ENCODE data around the gene LGALS7B. TPM values are rescaled to one million over a fixed set of nuclear protein-coding genes. Genes with fewer than 3 reads are reported as not detected.
"Not testable (repeated sequence)": the region's sequence is repeated elsewhere in the genome, so short reads cannot be mapped to it uniquely, and the experiment has no call there.

LGALS7B gene
- total RNA-seq, 2 experiments from 2014 or later = not detected

DNA sequence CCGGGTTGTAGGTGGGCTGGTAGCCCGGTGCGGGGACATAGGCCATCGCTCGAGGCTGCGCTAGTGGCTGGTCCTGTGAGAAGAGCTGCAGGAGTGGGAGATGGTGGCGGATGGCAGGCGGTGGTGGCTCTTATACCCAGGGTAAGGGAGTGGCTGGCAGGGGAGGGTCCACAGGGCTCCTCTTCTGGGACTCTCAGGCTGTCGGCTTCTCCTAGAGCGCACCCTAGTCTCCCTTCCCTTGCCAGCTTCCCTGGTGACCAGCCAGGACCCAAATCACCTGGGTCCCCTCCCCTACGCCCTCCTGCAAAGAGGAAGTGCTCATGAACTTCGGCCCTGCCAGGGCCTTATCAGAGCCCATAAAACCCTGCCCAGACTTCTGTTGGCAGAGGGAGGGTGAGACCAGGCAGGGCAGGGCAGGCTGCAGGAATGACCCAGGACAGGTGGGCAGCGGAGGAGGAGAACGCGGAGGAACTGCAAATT lies 23.9 kb downstream of the LGALS7B start, which contains the start of gene LGALS4:
Gene LGALS4 (minus strand): TSS at position 105 of the 480 bp plus-strand sequence. CDS start 59 bp downstream, at position 46.
- BruUV-seq (replicated peaks) = no TSS peak
- no peak within 1 kb of the TSS for H3K4me2 ChIP-seq (ENCODE audit: low read length)
- no peaks in the 10 kb centered on the region for H3K9me2 ChIP-seq (ENCODE audit: insufficient read depth, low read length)
- no peaks in the 10 kb centered on the region for H4K20me1 ChIP-seq (ENCODE audit: insufficient read depth, low read length)
- DNase-seq (ENCODE audit: low spot score) = no peak
- no peaks in the 10 kb centered on the region for H3K9me3 ChIP-seq (ENCODE audit: low read length)
- TF ChIP-seq EZH2phosphoT487 (IDR thresholded peaks at IDR 0.05; ENCODE audit: borderline replicate concordance, low read depth, low read length) = no peak
- no peak for TF ChIP-seq CTCF (conservative IDR thresholded peaks at IDR 0.05; ENCODE audit: low read length)
- no peak within 1 kb of the TSS for H3K4me3 ChIP-seq (ENCODE audit: low read depth, low read length, poor library complexity, severe bottlenecking)
- no peak within 1 kb of the TSS for H3K27ac ChIP-seq (ENCODE audit: low read depth, low read length, poor library complexity, severe bottlenecking)
- POLR2A ChIA-PET = no interaction called here
- H3K4me1 ChIP-seq (ENCODE audit: insufficient read depth, low read length, poor library complexity, severe bottlenecking) = no peaks in the 10 kb centered on the region
- no peaks in the 10 kb centered on the region for H3K79me2 ChIP-seq (ENCODE audit: insufficient read depth, low read depth, low read length)
- intact Hi-C loops (cut with micrococcal nuclease; ENCODE audit: unreplicated experiment) = no loop called here
- no peak within 1 kb of the TSS for H2AFZ ChIP-seq (ENCODE audit: low read length)
- H3K36me3 ChIP-seq (ENCODE audit: insufficient read depth, low read length) = 0 out of 2 replicates have a peak, but pooled peaks cover 9% of the 10 kb centered on the region
- CTCF ChIA-PET (ENCODE audit: unreplicated experiment) = no interaction called here

GRCh38 chr19:38813323-38813722 lies 24.3 kb downstream of the LGALS7B start:
- POLR2A ChIA-PET = interaction anchor here (0.5 kb wide), 1 partner anchor 52 kb away, joined by 4 read pairs; no protein-coding TSS in a partner anchor
- intact Hi-C loops (cut with micrococcal nuclease; ENCODE audit: unreplicated experiment) = no loop called here

GRCh38 chr19:38813932-38814331 lies 24.9 kb downstream of the LGALS7B start:
- H3K9me3 ChIP-seq (ENCODE audit: low read length); H3K79me2 ChIP-seq (ENCODE audit: insufficient read depth, low read depth, low read length); H3K36me3 ChIP-seq (ENCODE audit: insufficient read depth, low read length); DNase-seq (ENCODE audit: low spot score); H3K27ac ChIP-seq (ENCODE audit: low read depth, low read length, poor library complexity, severe bottlenecking); BruUV-seq (replicated peaks); H3K4me1 ChIP-seq (ENCODE audit: insufficient read depth, low read length, poor library complexity, severe bottlenecking); intact Hi-C loops (cut with micrococcal nuclease; ENCODE audit: unreplicated experiment); H3K9me2 ChIP-seq (ENCODE audit: insufficient read depth, low read length); CTCF ChIA-PET (ENCODE audit: unreplicated experiment); H3K4me3 ChIP-seq (ENCODE audit: low read depth, low read length, poor library complexity, severe bottlenecking); H3K4me2 ChIP-seq (ENCODE audit: low read length); H2AFZ ChIP-seq (ENCODE audit: low read length); H4K20me1 ChIP-seq (ENCODE audit: insufficient read depth, low read length): not testable (repeated sequence)
- POLR2A ChIA-PET = interaction anchor here (0.7 kb wide), 2 partner anchors 66 to 177 kb away, joined by 3 read pairs; no protein-coding TSS in a partner anchor

More at GRCh38 chr19:38813323-38813722, 24.3 kb downstream of the LGALS7B start:
- Histone ChIP-seq H3K27ac (ENCODE audit: low read depth, low read length, poor library complexity, severe bottlenecking) (no peak overlapping the region), H3K4me2 (ENCODE audit: low read length) (no peak overlapping the region), H4K20me1 (ENCODE audit: insufficient read depth, low read length) (no peaks in the 10 kb centered on the region), H3K36me3 (ENCODE audit: insufficient read depth, low read length) (0 out of 2 replicates have a peak, but pooled peaks cover 9% of the 10 kb centered on the region), H2AFZ (ENCODE audit: low read length) (no peak overlapping the region), H3K4me3 (ENCODE audit: low read depth, low read length, poor library complexity, severe bottlenecking) (no peak overlapping the region), H3K79me2 (ENCODE audit: insufficient read depth, low read depth, low read length) (no peaks in the 10 kb centered on the region), H3K4me1 (ENCODE audit: insufficient read depth, low read length, poor library complexity, severe bottlenecking) (no peaks in the 10 kb centered on the region), H3K9me3 (ENCODE audit: low read length) (no peaks in the 10 kb centered on the region), H3K9me2 (ENCODE audit: insufficient read depth, low read length) (no peaks in the 10 kb centered on the region)
- CTCF ChIA-PET (ENCODE audit: unreplicated experiment) = no interaction called here
- no peak for TF ChIP-seq EZH2phosphoT487 (IDR thresholded peaks at IDR 0.05; ENCODE audit: borderline replicate concordance, low read depth, low read length)
- TF ChIP-seq CTCF (conservative IDR thresholded peaks at IDR 0.05; ENCODE audit: low read length) = no peak
- no peak for DNase-seq (ENCODE audit: low spot score)
- BruUV-seq (replicated peaks) = no TSS peak

All from OCI-LY7 (cell line).